Peyer's patch (tissue), 4 donors: ENCODE results near the gene TMOD2. TPM values are rescaled to one million over a fixed set of nuclear protein-coding genes. Genes with fewer than 3 reads are reported as not detected.

Experiments
- DNase-seq, 3 donors: peaks; one replicate each; pipeline ENCODE4 v3.0.0-alpha.2; 2017 to 2019
- H3K27ac ChIP-seq, 4 donors: fragments of 200-600 bp; sonication (generic); one replicate each; pipeline ENCODE4 v1.5.1; 2016 to 2019
- H3K27me3 ChIP-seq, 2 donors: fragments of 200-600 bp; sonication (generic); one replicate each; pipeline ENCODE4 v1.5.1; 2019
- H3K36me3 ChIP-seq, 3 donors: fragments of 200-600 bp; sonication (generic); one replicate each; pipeline ENCODE4 v1.5.1; 2016 to 2019
- H3K4me1 ChIP-seq, 4 donors: fragments of 200-600 bp; sonication (generic); one replicate each; pipeline ENCODE4 v1.5.1; 2016 to 2019
- H3K4me3 ChIP-seq, 4 donors: fragments of 200-600 bp; sonication (generic); 1 replicate in 3 of 4; 2 replicates in 1 of 4; pipeline ENCODE4 v1.5.1; 2016 to 2019; ENCODE audit warnings: mild to moderate bottlenecking in 1 of 4
- H3K9me3 ChIP-seq, 4 donors: fragments of 200-600 bp; sonication (generic); one replicate each; pipeline ENCODE4 v1.5.1; 2016 to 2019; ENCODE audit warnings: mild to moderate bottlenecking in 1 of 4
- POLR2A ChIP-seq, 2 donors: fragments of 450-650 bp; IDR thresholded peaks; one replicate each; pipeline ENCODE4 v1.5.1; 2017; ENCODE audit warnings: antibody characterized with exemption in 2 of 2, mild to moderate bottlenecking in 2 of 2, moderate library complexity in 2 of 2
- total RNA-seq, 4 donors: library from RNA; depleted of rRNA; stranded (reverse); fragments of >200 nt; gene quantifications; one replicate each; pipeline ENCODE4 v1.1.0, GENCODE V29; 2016
- TF ChIP-seq, protein P1 (sequence below), 6 experiments: fragments of 450-650 bp in 4 of 6; fragments of 200-600 bp in 2 of 6; sonication (generic) in 1 of 6; IDR thresholded peaks; one replicate each; pipeline ENCODE4 v1.5.1; 2017 to 2019; ENCODE audit warnings: antibody characterized with exemption in 6 of 6, mild to moderate bottlenecking in 3 of 6, moderate library complexity in 1 of 6

TMOD2 gene
- total RNA-seq, 4 donors from 2014 or later, result 4.0 to 25.6 (median 6.6) TPM

DNA sequence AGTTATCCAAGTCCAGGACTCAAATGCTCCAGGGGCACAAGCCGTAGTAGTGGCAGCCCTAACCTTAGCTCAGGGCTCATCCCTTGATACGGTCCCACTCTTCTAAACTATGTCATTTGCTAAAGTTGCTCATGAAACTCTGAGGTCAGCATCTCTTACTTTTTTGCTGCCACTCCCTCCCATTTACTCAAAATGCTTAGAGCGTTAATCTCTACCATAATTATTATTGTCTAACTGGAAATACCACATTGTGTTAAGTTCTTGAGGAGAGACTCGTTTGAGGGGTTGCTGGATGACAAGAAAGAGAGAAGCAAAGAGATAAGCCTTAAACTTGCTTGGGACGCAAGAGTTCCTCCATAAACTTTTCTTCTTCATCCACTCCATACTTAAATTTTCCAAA lies 51.2 kb downstream of the TMOD2 start:
- H3K4me1 ChIP-seq, result no peaks in the 10 kb centered on the region

DNA sequence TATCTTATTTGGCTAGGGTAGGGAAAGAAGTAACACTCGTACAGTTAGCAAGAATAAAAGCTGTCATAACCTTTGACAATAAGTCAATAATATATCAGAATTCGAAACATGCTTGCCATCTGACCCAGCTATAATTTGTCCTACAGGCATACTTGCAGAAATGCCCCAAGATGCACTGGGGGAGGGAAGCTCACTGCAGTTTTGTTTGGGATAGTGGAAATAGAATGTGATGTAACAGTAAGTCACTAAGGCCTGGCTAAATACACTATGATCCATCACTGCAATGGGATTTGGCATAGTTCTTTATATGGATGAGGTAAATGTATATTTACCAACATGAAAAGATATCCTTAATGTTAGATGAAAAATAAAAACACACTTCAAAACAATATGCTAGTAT lies 52.6 kb downstream of the TMOD2 start:
- Histone ChIP-seq H3K4me1 (no peaks in the 10 kb centered on the region), H3K36me3 (peaks cover 0 to 11% (median 0%) of the 10 kb centered on the region in 3 donors), H3K4me3 (no peak overlapping the region), H3K27me3 (no peaks in the 10 kb centered on the region), H3K9me3 (no peaks in the 10 kb centered on the region), H3K27ac (no peak overlapping the region)
- TF ChIP-seq, protein P1, sequence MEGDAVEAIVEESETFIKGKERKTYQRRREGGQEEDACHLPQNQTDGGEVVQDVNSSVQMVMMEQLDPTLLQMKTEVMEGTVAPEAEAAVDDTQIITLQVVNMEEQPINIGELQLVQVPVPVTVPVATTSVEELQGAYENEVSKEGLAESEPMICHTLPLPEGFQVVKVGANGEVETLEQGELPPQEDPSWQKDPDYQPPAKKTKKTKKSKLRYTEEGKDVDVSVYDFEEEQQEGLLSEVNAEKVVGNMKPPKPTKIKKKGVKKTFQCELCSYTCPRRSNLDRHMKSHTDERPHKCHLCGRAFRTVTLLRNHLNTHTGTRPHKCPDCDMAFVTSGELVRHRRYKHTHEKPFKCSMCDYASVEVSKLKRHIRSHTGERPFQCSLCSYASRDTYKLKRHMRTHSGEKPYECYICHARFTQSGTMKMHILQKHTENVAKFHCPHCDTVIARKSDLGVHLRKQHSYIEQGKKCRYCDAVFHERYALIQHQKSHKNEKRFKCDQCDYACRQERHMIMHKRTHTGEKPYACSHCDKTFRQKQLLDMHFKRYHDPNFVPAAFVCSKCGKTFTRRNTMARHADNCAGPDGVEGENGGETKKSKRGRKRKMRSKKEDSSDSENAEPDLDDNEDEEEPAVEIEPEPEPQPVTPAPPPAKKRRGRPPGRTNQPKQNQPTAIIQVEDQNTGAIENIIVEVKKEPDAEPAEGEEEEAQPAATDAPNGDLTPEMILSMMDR (IDR thresholded peaks at IDR 0.05), result no peak
- TF ChIP-seq POLR2A (IDR thresholded peaks at IDR 0.05), result no peak
- no peak for DNase-seq

More for the DNA sequence above, 51.2 kb downstream of the TMOD2 start:
- TF ChIP-seq, protein P1 (IDR thresholded peaks at IDR 0.05), result no peak
- TF ChIP-seq POLR2A (IDR thresholded peaks at IDR 0.05), result no peak
- Histone ChIP-seq H3K27ac (no peak overlapping the region), H3K4me3 (no peak overlapping the region), H3K27me3 (no peaks in the 10 kb centered on the region), H3K9me3 (no peaks in the 10 kb centered on the region), H3K36me3 (peaks cover 0 to 16% (median 0%) of the 10 kb centered on the region in 3 donors)
- DNase-seq, result no peak

DNA sequence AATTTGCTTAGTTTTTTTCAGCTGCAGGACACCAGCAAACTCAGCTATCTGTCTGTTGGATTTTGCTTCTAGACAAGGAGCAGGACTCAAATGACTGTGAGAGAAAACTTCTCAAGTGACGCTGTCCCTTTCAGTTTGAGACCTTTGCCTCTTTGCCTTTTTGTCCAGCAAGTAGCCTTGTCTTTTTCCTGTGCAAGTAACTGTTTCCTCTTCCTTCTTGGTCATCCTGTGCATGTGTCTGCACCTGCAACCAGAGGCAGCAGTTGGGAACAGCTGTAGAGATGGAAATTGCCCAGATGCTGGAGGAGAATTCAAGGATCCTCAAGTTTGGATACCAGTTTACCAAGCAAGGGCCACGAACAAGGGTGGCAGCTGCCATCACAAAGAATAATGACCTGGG lies 54.7 kb downstream of the TMOD2 start:
- Histone ChIP-seq H3K27me3 (no peaks in the 10 kb centered on the region), H3K9me3 (no peaks in the 10 kb centered on the region), H3K4me1 (no peaks in the 10 kb centered on the region), H3K4me3 (no peak overlapping the region), H3K27ac (no peak overlapping the region), H3K36me3 (peaks cover 0 to 4% (median 0%) of the 10 kb centered on the region in 3 donors)
- no peak for DNase-seq
- TF ChIP-seq POLR2A (IDR thresholded peaks at IDR 0.05), result no peak
- TF ChIP-seq, protein P1 (IDR thresholded peaks at IDR 0.05), result no peak

- TF ChIP-seq POLR2A (IDR thresholded peaks at IDR 0.05), result no peak
- TF ChIP-seq, protein P1 (IDR thresholded peaks at IDR 0.05), result no peak
- Histone ChIP-seq H3K27me3 (no peaks in the 10 kb centered on the region), H3K4me1 (no peaks in the 10 kb centered on the region), H3K27ac (no peak overlapping the region), H3K9me3 (no peaks in the 10 kb centered on the region), H3K4me3 (no peak overlapping the region), H3K36me3 (peaks cover 0 to 4% (median 0%) of the 10 kb centered on the region in 3 donors)
- no peak for DNase-seq
These were observed 58.1 kb downstream of the TMOD2 start for GRCh38 chr15:51809457-51809856.

GRCh38 chr15:51812598-51812997 lies 61.2 kb downstream of the TMOD2 start:
- no peaks in the 10 kb centered on the region for H3K9me3 ChIP-seq
- peaks cover 0 to 4% (median 0%) of the 10 kb centered on the region in 3 donors for H3K36me3 ChIP-seq
- TF ChIP-seq, protein P1 (IDR thresholded peaks at IDR 0.05), result no peak
- no peak for TF ChIP-seq POLR2A (IDR thresholded peaks at IDR 0.05)
- no peaks in the 10 kb centered on the region for H3K27me3 ChIP-seq
- no peak overlapping the region for H3K4me3 ChIP-seq
- no peak overlapping the region for H3K27ac ChIP-seq
- H3K4me1 ChIP-seq, result peaks cover 0 to 8% (median 0%) of the 10 kb centered on the region in 4 donors
- DNase-seq, result no peak

DNA sequence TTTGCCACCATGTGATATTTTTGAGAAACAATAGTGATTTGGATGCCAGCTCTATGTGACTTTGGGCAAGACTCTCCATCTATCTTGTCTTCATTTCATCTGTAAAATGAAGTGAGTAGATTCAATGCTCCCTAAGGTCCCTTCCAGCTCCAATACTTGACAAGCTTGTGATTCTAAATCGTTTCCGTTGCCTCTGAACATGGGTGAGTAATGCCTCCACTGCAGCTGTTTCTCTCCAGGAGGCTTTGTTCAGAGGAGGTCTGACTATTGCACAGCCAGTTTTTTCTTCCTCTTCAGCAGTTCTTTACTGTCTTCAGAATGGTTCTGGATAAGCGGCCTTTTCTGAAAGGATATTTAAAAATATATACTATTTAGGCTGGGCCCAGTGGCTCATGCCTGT lies 63.2 kb downstream of the TMOD2 start:
- Histone ChIP-seq H3K27me3 (no peaks in the 10 kb centered on the region), H3K9me3 (no peaks in the 10 kb centered on the region), H3K4me1 (peaks cover 0 to 8% (median 0%) of the 10 kb centered on the region in 4 donors), H3K36me3 (no peaks in the 10 kb centered on the region), H3K27ac (no peak overlapping the region), H3K4me3 (no peak overlapping the region)
- TF ChIP-seq, protein P1 (IDR thresholded peaks at IDR 0.05), result no peak
- TF ChIP-seq POLR2A (IDR thresholded peaks at IDR 0.05), result no peak
- no peak for DNase-seq
